ENCODE measurements around the gene UGT8. TPM values are rescaled to one million over a fixed set of nuclear protein-coding genes. Genes with fewer than 3 reads are reported as not detected.
"Not testable (repeated sequence)": the region's sequence is repeated elsewhere in the genome, so short reads cannot be mapped to it uniquely, and the experiment has no call there.

Gene UGT8
- total RNA-seq, 2 experiments from 2014 or later, result 0.11 TPM; not detected in 1

- CTCF ChIA-PET, result interaction anchor here (0.9 kb wide), 1 partner anchor 1265 kb away, joined by 3 read pairs; no protein-coding TSS in a partner anchor
- TF ChIP-seq CTCF (IDR thresholded peaks at IDR 0.05), result peak; percentile 65
- peak in 9 of 14 experiments; percentile 1 to 49 (median 4) for DNase-seq
- Histone ChIP-seq H3K9me3 (ENCODE audit: control insufficient read depth in 1 of 2, insufficient read depth in 1 of 2, low read length in 2 of 2) (no peaks in the 10 kb centered on the region), H3K27ac (ENCODE audit: low read depth in 1 of 2, low read length in 2 of 2) (no peak overlapping the region), H3K36me3 (ENCODE audit: insufficient read depth, low read length) (no peaks in the 10 kb centered on the region), H3K4me1 (ENCODE audit: insufficient read depth, low read length) (no peaks in the 10 kb centered on the region), H3K4me3 (ENCODE audit: low read length) (no peak overlapping the region), H3K27me3 (ENCODE audit: control insufficient read depth in 1 of 2, insufficient read depth in 2 of 2, low read length in 2 of 2) (peaks cover 0 to 7% of the 10 kb centered on the region in 2 experiments)
- Mint-ChIP-seq H3K4me1 (ENCODE audit: low read depth) (no peaks in the 10 kb centered on the region), H3K36me3 (ENCODE audit: low read depth) (no peaks in the 10 kb centered on the region), H3K27ac (no peak overlapping the region), H3K9me3 (no peaks in the 10 kb centered on the region), H3K4me3 (no peak overlapping the region), H3K27me3 (peaks cover 32% of the 10 kb centered on the region)
- ATAC-seq (ENCODE audit: poor library complexity), result peak; percentile 34
- POLR2A ChIA-PET, result no interaction called here
- intact Hi-C loops (cut with DNase I, micrococcal nuclease), result loop anchor here in 1 of 2 experiments (1.0 kb wide), 1 partner anchor 1265 kb away; no protein-coding TSS in a partner anchor
Measured at GRCh38 chr4:114659386-114660008, 60.9 kb downstream of the UGT8 start.

- ChIA-PET POLR2A (no interaction called here), CTCF (no interaction called here)
- H3K36me3 ChIP-seq (ENCODE audit: insufficient read depth, low read length), result no peaks in the 10 kb centered on the region
- DNase-seq, result no peak
- Mint-ChIP-seq H3K27me3 (peaks cover 42% of the 10 kb centered on the region), H3K4me1 (ENCODE audit: low read depth) (no peaks in the 10 kb centered on the region), H3K9me3 (no peaks in the 10 kb centered on the region), H3K27ac (no peak overlapping the region), H3K4me3 (no peak overlapping the region), H3K36me3 (ENCODE audit: low read depth) (no peaks in the 10 kb centered on the region)
- H3K9me3 ChIP-seq (ENCODE audit: control insufficient read depth in 1 of 2, insufficient read depth in 1 of 2, low read length in 2 of 2), result no peaks in the 10 kb centered on the region
- no peaks in the 10 kb centered on the region for H3K4me1 ChIP-seq (ENCODE audit: insufficient read depth, low read length)
- peaks cover 0 to 6% of the 10 kb centered on the region in 2 experiments for H3K27me3 ChIP-seq (ENCODE audit: control insufficient read depth in 1 of 2, insufficient read depth in 2 of 2, low read length in 2 of 2)
- no peak for TF ChIP-seq CTCF (IDR thresholded peaks at IDR 0.05)
- ATAC-seq (ENCODE audit: poor library complexity), result no peak
- no peak overlapping the region for H3K4me3 ChIP-seq (ENCODE audit: low read length)
- no peak overlapping the region for H3K27ac ChIP-seq (ENCODE audit: low read depth in 1 of 2, low read length in 2 of 2)
- intact Hi-C loops (cut with DNase I, micrococcal nuclease), result no loop called here
Measured at GRCh38 chr4:114663083-114663482, 64.5 kb downstream of the UGT8 start.

GRCh38 chr4:114668577-114668976 lies 70.0 kb downstream of the UGT8 start:
- H3K27me3 ChIP-seq (ENCODE audit: control insufficient read depth in 1 of 2, insufficient read depth in 2 of 2, low read length in 2 of 2), result no peaks in the 10 kb centered on the region
- Mint-ChIP-seq H3K4me1 (ENCODE audit: low read depth) (no peaks in the 10 kb centered on the region), H3K27ac (no peak overlapping the region), H3K27me3 (peaks cover 16% of the 10 kb centered on the region), H3K36me3 (ENCODE audit: low read depth) (no peaks in the 10 kb centered on the region), H3K9me3 (no peaks in the 10 kb centered on the region), H3K4me3 (no peak overlapping the region)
- no peaks in the 10 kb centered on the region for H3K36me3 ChIP-seq (ENCODE audit: insufficient read depth, low read length)
- ChIA-PET POLR2A (no interaction called here), CTCF (no interaction called here)
- ATAC-seq (ENCODE audit: poor library complexity) (no peak), DNase-seq (no peak)
- no peak overlapping the region for H3K27ac ChIP-seq (ENCODE audit: low read depth in 1 of 2, low read length in 2 of 2)
- no peaks in the 10 kb centered on the region for H3K4me1 ChIP-seq (ENCODE audit: insufficient read depth, low read length)
- no peak for TF ChIP-seq CTCF (IDR thresholded peaks at IDR 0.05)
- intact Hi-C loops (cut with DNase I, micrococcal nuclease), result no loop called here
- H3K4me3 ChIP-seq (ENCODE audit: low read length), result no peak overlapping the region
- no peaks in the 10 kb centered on the region for H3K9me3 ChIP-seq (ENCODE audit: control insufficient read depth in 1 of 2, insufficient read depth in 1 of 2, low read length in 2 of 2)

GRCh38 chr4:114670733-114671132 lies 72.1 kb downstream of the UGT8 start:
- POLR2A ChIA-PET; H3K4me1 Mint-ChIP-seq (ENCODE audit: low read depth); H3K27ac Mint-ChIP-seq; CTCF ChIA-PET; H3K4me3 ChIP-seq (ENCODE audit: low read length); H3K9me3 ChIP-seq (ENCODE audit: control insufficient read depth in 1 of 2, insufficient read depth in 1 of 2, low read length in 2 of 2); H3K27me3 ChIP-seq (ENCODE audit: control insufficient read depth in 1 of 2, insufficient read depth in 2 of 2, low read length in 2 of 2); H3K27ac ChIP-seq (ENCODE audit: low read depth in 1 of 2, low read length in 2 of 2); ATAC-seq (ENCODE audit: poor library complexity); intact Hi-C loops (cut with DNase I, micrococcal nuclease); DNase-seq; H3K9me3 Mint-ChIP-seq; H3K4me1 ChIP-seq (ENCODE audit: insufficient read depth, low read length); H3K36me3 Mint-ChIP-seq (ENCODE audit: low read depth); H3K36me3 ChIP-seq (ENCODE audit: insufficient read depth, low read length); H3K4me3 Mint-ChIP-seq: not testable (repeated sequence)
- H3K27me3 Mint-ChIP-seq, result peaks cover 12% of the 10 kb centered on the region
